Type B pancreatic cell (in vitro differentiated cells): Measurements from ENCODE around the gene TUBB4A. TPM values are rescaled to one million over a fixed set of nuclear protein-coding genes. Genes with fewer than 3 reads are reported as not detected.

Source experiments
- DNase-seq: peaks from one replicate; pipeline ENCODE4 v3.0.0; 2021; ENCODE audit warnings: mixed read lengths; ENCODE audit not compliant: unreplicated experiment; ENCODE audit errors: extremely low spot score
- H3K27ac Mint-ChIP-seq: 2 replicates; pipeline ENCODE4 v1.8.0; 2021; ENCODE audit warnings: mild to moderate bottlenecking, mixed read lengths
- H3K27me3 Mint-ChIP-seq: 2 replicates; pipeline ENCODE4 v1.8.0; 2021; ENCODE audit warnings: mixed read lengths
- H3K36me3 Mint-ChIP-seq: 2 replicates; pipeline ENCODE4 v1.8.0; 2021; ENCODE audit warnings: mixed read lengths
- H3K4me1 Mint-ChIP-seq: one replicate; pipeline ENCODE4 v1.8.0; 2021; ENCODE audit warnings: mixed read lengths; ENCODE audit not compliant: unreplicated experiment
- H3K4me3 Mint-ChIP-seq: 2 replicates; pipeline ENCODE4 v1.8.0; 2021; ENCODE audit warnings: mild to moderate bottlenecking, mixed read lengths
- H3K9me3 Mint-ChIP-seq: 2 replicates; pipeline ENCODE4 v1.8.0; 2021; ENCODE audit warnings: mixed read lengths
- CTCF ChIP-seq: fragments of 200-600 bp; sonication (generic); conservative IDR thresholded peaks from 2 replicates; pipeline ENCODE4 v1.5.0; 2021; ENCODE audit warnings: antibody characterized with exemption, mild to moderate bottlenecking
- total RNA-seq: library from RNA; stranded (reverse); gene quantifications from 2 replicates; pipeline ENCODE4 v1.2.1, GENCODE V29; 2021; ENCODE audit warnings: low replicate concordance

Gene TUBB4A
- total RNA-seq, 1 donor from 2014 or later = 10.9 TPM

- Mint-ChIP-seq H3K4me3 (peak within 1 kb of the TSS; percentile 98), H3K36me3 (peaks cover 12% of the 10 kb centered on the region), H3K27ac (peak within 1 kb of the TSS; percentile 97), H3K9me3 (no peaks in the 10 kb centered on the region), H3K27me3 (peaks cover 19% of the 10 kb centered on the region), H3K4me1 (peaks cover 14% of the 10 kb centered on the region)
- DNase-seq = peak; percentile 84
- no peak for TF ChIP-seq CTCF
These were observed 42.6 kb downstream of the TUBB4A start, which contains the start of gene SLC25A23 for GRCh38 chr19:6459262-6460098. Gene SLC25A23, minus strand, starts transcription at chr19:6459792. Its CDS starts 164 bp downstream, at chr19:6459628.

DNA sequence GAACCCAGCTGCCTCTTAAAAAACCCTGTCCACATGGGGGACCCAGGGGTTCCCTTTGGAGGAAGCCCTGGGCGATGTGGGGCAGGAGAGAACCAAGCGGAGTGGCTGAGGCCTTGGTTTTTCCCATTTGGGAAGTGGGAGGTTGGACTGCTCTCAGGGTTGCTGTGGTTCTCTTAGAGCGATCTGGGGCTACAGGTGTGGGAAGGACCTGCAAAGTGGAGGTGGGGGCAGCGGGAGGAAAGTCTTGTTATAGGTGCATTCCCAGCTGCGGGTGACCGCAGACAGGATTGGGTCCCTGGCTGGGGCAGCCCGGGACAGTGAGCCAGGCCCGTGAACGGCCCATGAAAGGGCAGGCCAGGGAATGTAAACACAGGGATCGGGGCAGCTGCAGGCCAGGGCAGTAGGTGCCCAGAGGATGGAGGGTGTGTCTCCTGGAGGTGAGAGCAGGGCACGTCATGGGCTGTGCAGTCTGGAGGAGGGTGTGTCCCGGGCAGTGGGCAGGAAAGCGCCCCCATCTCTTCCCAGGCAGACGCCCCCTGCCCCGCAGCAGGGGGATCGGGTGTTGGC is 43.3 kb downstream of the TUBB4A start:
- Mint-ChIP-seq H3K36me3 (peaks cover 17% of the 10 kb centered on the region), H3K27me3 (peaks cover 16% of the 10 kb centered on the region), H3K9me3 (no peaks in the 10 kb centered on the region), H3K27ac (peak overlapping the region; percentile 96), H3K4me3 (peak overlapping the region; percentile 96), H3K4me1 (peaks cover 14% of the 10 kb centered on the region)
- no peak for TF ChIP-seq CTCF
- DNase-seq = no peak

GRCh38 chr19:6457958-6458694 is 44.0 kb downstream of the TUBB4A start:
- Mint-ChIP-seq H3K4me1 (peaks cover 14% of the 10 kb centered on the region), H3K36me3 (peaks cover 22% of the 10 kb centered on the region), H3K27me3 (peaks cover 14% of the 10 kb centered on the region), H3K4me3 (peak overlapping the region; percentile 96), H3K27ac (peak overlapping the region; percentile 96), H3K9me3 (no peaks in the 10 kb centered on the region)
- TF ChIP-seq CTCF = no peak
- DNase-seq = no peak

GRCh38 chr19:6455924-6456323 is 46.2 kb downstream of the TUBB4A start:
- Mint-ChIP-seq H3K36me3 (peaks cover 30% of the 10 kb centered on the region), H3K4me3 (no peak overlapping the region), H3K27me3 (peaks cover 2% of the 10 kb centered on the region), H3K9me3 (no peaks in the 10 kb centered on the region), H3K4me1 (peaks cover 14% of the 10 kb centered on the region), H3K27ac (no peak overlapping the region)
- no peak for TF ChIP-seq CTCF
- DNase-seq = no peak

GRCh38 chr19:6453951-6454565 is 48.1 kb downstream of the TUBB4A start:
- Mint-ChIP-seq H3K36me3 (peaks cover 32% of the 10 kb centered on the region), H3K27ac (no peak overlapping the region), H3K4me3 (no peak overlapping the region), H3K27me3 (no peaks in the 10 kb centered on the region), H3K9me3 (no peaks in the 10 kb centered on the region), H3K4me1 (peaks cover 6% of the 10 kb centered on the region)
- TF ChIP-seq CTCF = no peak
- no peak for DNase-seq
